ENCODE data around the gene BIRC6. TPM values are rescaled to one million over a fixed set of nuclear protein-coding genes. Genes with fewer than 3 reads are reported as not detected.

The BIRC6 gene
- total RNA-seq, result 64.9 and 69.4 TPM in 2 replicates

GRCh38 chr2:32356681-32357317 is at the start of gene BIRC6:
TSS of gene BIRC6 (plus strand) at chr2:32357023. CDS start at chr2:32357162, 139 bp downstream.

DNA sequence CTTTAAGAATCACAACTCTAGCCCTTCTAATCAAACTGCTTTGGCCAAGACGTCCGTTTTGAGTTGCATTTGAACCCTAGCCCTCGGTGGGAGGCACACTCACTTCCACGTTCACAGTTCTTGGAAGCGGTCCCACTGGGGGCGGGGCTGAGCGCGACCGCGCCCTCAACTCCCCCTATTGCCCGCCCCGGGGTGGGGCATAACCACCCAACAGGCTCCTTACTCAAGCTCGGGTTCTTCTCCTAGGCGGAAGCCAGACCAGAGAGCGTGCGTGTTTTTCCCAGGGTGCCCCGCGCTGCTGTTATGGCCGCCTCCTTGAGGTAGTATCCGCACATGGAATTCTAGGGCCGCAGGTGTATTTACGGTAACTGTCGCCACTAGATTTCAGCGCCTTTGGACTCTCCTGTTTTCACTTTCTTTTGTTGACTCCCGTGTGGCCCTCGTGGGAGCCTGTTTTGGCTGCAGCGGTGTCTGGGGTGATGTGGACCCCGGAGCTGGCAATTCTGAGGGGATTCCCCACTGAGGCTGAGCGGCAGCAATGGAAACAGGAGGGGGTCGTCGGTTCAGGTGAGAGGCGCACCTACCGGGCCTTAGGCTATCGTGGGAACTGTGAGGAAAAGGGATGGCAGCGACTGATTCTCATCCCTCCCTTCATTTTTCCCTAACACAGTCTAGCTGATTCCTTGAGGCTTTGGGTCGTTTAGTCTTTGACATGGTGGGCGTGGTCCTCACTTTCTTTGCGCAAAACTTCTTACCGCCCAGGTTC is 271.2 kb downstream of the BIRC6 start, which contains the start of gene TTC27:
TTC27 (plus strand) TSS at position 237 of the 766 bp plus-strand sequence; CDS start at position 480, 243 bp downstream.

Other genes starting within 250 kb of the BIRC6 start
- 17.9 and 18.0 TPM in 2 replicates for gene SLC30A6, start 191.2 kb upstream of the BIRC6 start, total RNA-seq
- not detected in 2 replicates for gene NLRC4, start 92.1 kb upstream of the BIRC6 start, total RNA-seq
- 7.0 and 16.6 TPM in 2 replicates for gene YIPF4, start 79.1 kb upstream of the BIRC6 start, total RNA-seq

Data from cardiac ventricle fibroblast (primary cell).